ENCODE results near the gene LRAT. TPM values are rescaled to one million over a fixed set of nuclear protein-coding genes. Genes with fewer than 3 reads are reported as not detected.
A peak's percentile ranks its signal among the peaks of the same experiment; 100 is the strongest.
"Not testable (repeated sequence)": the region's sequence is repeated elsewhere in the genome, so short reads cannot be mapped to it uniquely, and the experiment has no call there.

Gene LRAT
- 0.76 TPM for total RNA-seq

- peak; percentile 91 for ATAC-seq
Measured at GRCh38 chr4:154743683-154744340, at the start of gene LRAT. LRAT (plus strand) TSS chr4:154744000; CDS start chr4:154744327, 327 bp downstream.

GRCh38 chr4:154707877-154708276, 35.9 kb upstream of the LRAT start:
- peak; percentile 88 for ATAC-seq

GRCh38 chr4:154709550-154709949, 34.2 kb upstream of the LRAT start:
- ATAC-seq: no peak

GRCh38 chr4:154711522-154711921, 32.3 kb upstream of the LRAT start:
- ATAC-seq: no peak

GRCh38 chr4:154714339-154715040, 29.3 kb upstream of the LRAT start:
- ATAC-seq: no peak

GRCh38 chr4:154719087-154719486, 24.7 kb upstream of the LRAT start:
- peak; percentile 62 for ATAC-seq

- ATAC-seq: peak; percentile 98
Measured at GRCh38 chr4:154720123-154720522, 23.7 kb upstream of the LRAT start.

GRCh38 chr4:154720618-154721267, 23.1 kb upstream of the LRAT start:
- ATAC-seq: no peak

- no peak for ATAC-seq
Measured at GRCh38 chr4:154722262-154722661, 21.5 kb upstream of the LRAT start.

GRCh38 chr4:154723601-154724000, 20.2 kb upstream of the LRAT start:
- not testable (repeated sequence) for ATAC-seq

GRCh38 chr4:154727540-154727939, 16.3 kb upstream of the LRAT start:
- no peak for ATAC-seq

GRCh38 chr4:154731756-154732155, 12.0 kb upstream of the LRAT start:
- ATAC-seq: peak; percentile 70

GRCh38 chr4:154732669-154733068, 11.1 kb upstream of the LRAT start:
- ATAC-seq: peak; percentile 88

- no peak for ATAC-seq
Measured at GRCh38 chr4:154736770-154737169, 7.0 kb upstream of the LRAT start.

- ATAC-seq: peak; percentile 74
Measured at GRCh38 chr4:154738426-154738825, 5.4 kb upstream of the LRAT start.

- no peak for ATAC-seq
Measured at GRCh38 chr4:154739111-154739510, 4.7 kb upstream of the LRAT start.

- no peak for ATAC-seq
Measured at GRCh38 chr4:154740462-154740861, 3.3 kb upstream of the LRAT start.

GRCh38 chr4:154741131-154741665, 2.6 kb upstream of the LRAT start:
- ATAC-seq: no peak

GRCh38 chr4:154741922-154742850, 1.6 kb upstream of the LRAT start:
- ATAC-seq: no peak

GRCh38 chr4:154744341-154744926, 634 bp downstream of the LRAT start:
- ATAC-seq: no peak

GRCh38 chr4:154757713-154758112, 13.9 kb downstream of the LRAT start:
- no peak for ATAC-seq

- no peak for ATAC-seq
Measured at GRCh38 chr4:154760895-154761294, 17.1 kb downstream of the LRAT start.

Data from esophagus mucosa (tissue), 1 donor.